Stomach (tissue), 4 donors: ENCODE data around the gene F13B.

ENCODE experiments used
- CTCF ChIP-seq, 7 experiments: fragments of 450-650 bp in 4 of 7; fragments of 200-600 bp in 3 of 7; sonication (generic) in 3 of 7; IDR thresholded peaks; one replicate each; pipeline ENCODE4 v1.5.1; 2016 to 2019; ENCODE audit warnings: antibody characterized with exemption in 7 of 7, control low read depth in 2 of 7, mild to moderate bottlenecking in 1 of 7
- POLR2A ChIP-seq, 4 donors: fragments of 450-650 bp; IDR thresholded peaks; one replicate each; pipeline ENCODE4 v1.6.1; 2016; ENCODE audit warnings: antibody characterized with exemption in 4 of 4, control low read depth in 2 of 4, mild to moderate bottlenecking in 1 of 4, moderate library complexity in 1 of 4
- POLR2AphosphoS5 ChIP-seq, 3 donors: sonication (generic); formaldehyde crosslinking; IDR thresholded peaks; one replicate each; pipeline ENCODE4 v1.6.1; 2016; ENCODE audit warnings: antibody characterized with exemption in 3 of 3

GRCh38 chr1:197066277-197066676, 783 bp downstream of the F13B start:
- TF ChIP-seq CTCF (IDR thresholded peaks at IDR 0.05) (no peak), POLR2A (IDR thresholded peaks at IDR 0.05) (no peak), POLR2AphosphoS5 (IDR thresholded peaks at IDR 0.05) (no peak)
